Activated CD8-positive, alpha-beta T cell treated with anti-CD3 and anti-CD28 coated beads for 36 hours (primary cell): ENCODE data around the gene MTFR2. TPM values are rescaled to one million over a fixed set of nuclear protein-coding genes. Genes with fewer than 3 reads are reported as not detected.
A peak's percentile ranks its signal among the peaks of the same experiment; 100 is the strongest.
"Not testable (repeated sequence)": the region's sequence is repeated elsewhere in the genome, so short reads cannot be mapped to it uniquely, and the experiment has no call there.

Experiments
- ATAC-seq: fragments of 200-7000 bp; cut with Tn5 transposase; one replicate; pipeline ENCODE4 v1.10.0; 2021; ENCODE audit warnings: mild to moderate bottlenecking, moderate library complexity
- CTCF ChIA-PET: fragments of 350-600 bp; sonication (Branson Sonifier 250); formaldehyde crosslinking; loops from one replicate; lab custom pipeline; 2021; ENCODE audit warnings: antibody characterized with exemption; lab: Charles Lee
- POLR2A ChIA-PET: fragments of 350-600 bp; sonication (Branson Sonifier 250); formaldehyde crosslinking; loops from one replicate; lab custom pipeline; 2021; ENCODE audit warnings: antibody characterized with exemption; lab: Charles Lee
- DNase-seq: peaks from one replicate; pipeline ENCODE4 v3.0.0-alpha.2; 2020
- H3K27ac Mint-ChIP-seq: one replicate; pipeline ENCODE4 v1.8.0; 2021; ENCODE audit warnings: mild to moderate bottlenecking, mixed read lengths
- H3K27me3 Mint-ChIP-seq: one replicate; pipeline ENCODE4 v1.8.0; 2021; ENCODE audit warnings: mixed read lengths
- H3K36me3 Mint-ChIP-seq: one replicate; pipeline ENCODE4 v1.8.0; 2021; ENCODE audit warnings: low read depth, mixed read lengths
- H3K4me1 Mint-ChIP-seq: one replicate; pipeline ENCODE4 v1.8.0; 2021; ENCODE audit warnings: low read depth, mixed read lengths
- H3K4me3 Mint-ChIP-seq: one replicate; pipeline ENCODE4 v1.8.0; 2021; ENCODE audit warnings: mild to moderate bottlenecking, moderate library complexity, mixed read lengths
- H3K9me3 Mint-ChIP-seq: one replicate; pipeline ENCODE4 v1.8.0; 2021; ENCODE audit warnings: mixed read lengths
- intact Hi-C: fragments of 100-400 bp; cut with micrococcal nuclease; formaldehyde crosslinking; loops from one replicate; pipeline ENCODE4 v1.10.0; 2022
- total RNA-seq, 2 experiments: library from RNA; stranded (reverse); gene quantifications; one replicate each; pipeline ENCODE4 v1.2.3, GENCODE V29; 2021
- TF ChIP-seq, protein P1 (sequence below): fragments of 200-600 bp; IDR thresholded peaks from one replicate; pipeline ENCODE4 v1.8.0; 2022; ENCODE audit warnings: antibody characterized with exemption, mild to moderate bottlenecking

Gene MTFR2
- total RNA-seq, 2 experiments from 2014 or later: 20.9 to 23.9 TPM

DNA sequence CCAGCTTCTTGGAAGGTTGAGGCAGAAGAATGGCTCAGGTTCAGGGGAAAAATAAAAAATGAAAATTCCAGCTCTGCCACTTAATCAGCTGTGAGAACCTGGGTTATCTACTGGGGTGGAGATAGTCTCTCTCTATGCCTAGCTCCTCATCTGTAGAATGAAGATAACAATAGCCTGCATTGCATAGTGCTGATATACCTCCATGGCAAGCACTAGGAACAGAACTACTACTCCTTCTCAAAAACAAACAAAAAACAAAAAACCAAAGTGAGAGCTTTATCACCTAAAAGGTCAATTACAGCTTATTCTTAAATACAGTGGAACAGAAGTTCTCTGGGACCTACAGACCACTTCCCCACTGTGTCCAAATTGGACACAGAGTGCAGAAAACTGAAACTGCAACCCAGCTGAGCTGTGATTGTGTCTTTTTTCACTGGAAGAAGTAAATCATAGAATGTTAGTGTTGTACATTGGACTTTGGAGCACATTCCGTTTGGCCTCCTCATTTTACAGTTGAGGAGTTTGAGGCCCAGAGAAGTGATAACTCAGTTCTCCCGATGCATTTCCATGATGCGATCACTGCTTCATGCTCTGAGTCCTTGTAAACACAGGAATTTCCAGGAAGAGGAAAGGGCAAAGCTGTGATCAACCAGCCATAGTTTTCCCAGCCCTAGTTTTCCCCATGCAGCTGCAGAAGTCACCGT, 23.3 kb downstream of the MTFR2 start:
- no peak for DNase-seq
- CTCF ChIA-PET: interaction anchor here (0.6 to 2.6 kb wide), 75 partner anchors 8 to 781 kb away, joined by 3 to 27 read pairs (median 4); partner anchors contain the start of genes BCLAF1 and MTFR2
- Mint-ChIP-seq H3K36me3 (peaks cover 10% of the 10 kb centered on the region), H3K4me3 (no peak overlapping the region), H3K4me1 (peaks cover 9% of the 10 kb centered on the region), H3K27ac (no peak overlapping the region), H3K9me3 (peaks cover 8% of the 10 kb centered on the region), H3K27me3 (no peaks in the 10 kb centered on the region)
- intact Hi-C loops: loop anchor here (2.0 to 10.0 kb wide), 5 partner anchors 192 to 720 kb away; no protein-coding TSS in a partner anchor
- ATAC-seq: peak; percentile 14
- POLR2A ChIA-PET: interaction anchor here (0.9 kb wide), 1 partner anchor 707 kb away, joined by 3 read pairs; no protein-coding TSS in a partner anchor
- TF ChIP-seq, protein P1, sequence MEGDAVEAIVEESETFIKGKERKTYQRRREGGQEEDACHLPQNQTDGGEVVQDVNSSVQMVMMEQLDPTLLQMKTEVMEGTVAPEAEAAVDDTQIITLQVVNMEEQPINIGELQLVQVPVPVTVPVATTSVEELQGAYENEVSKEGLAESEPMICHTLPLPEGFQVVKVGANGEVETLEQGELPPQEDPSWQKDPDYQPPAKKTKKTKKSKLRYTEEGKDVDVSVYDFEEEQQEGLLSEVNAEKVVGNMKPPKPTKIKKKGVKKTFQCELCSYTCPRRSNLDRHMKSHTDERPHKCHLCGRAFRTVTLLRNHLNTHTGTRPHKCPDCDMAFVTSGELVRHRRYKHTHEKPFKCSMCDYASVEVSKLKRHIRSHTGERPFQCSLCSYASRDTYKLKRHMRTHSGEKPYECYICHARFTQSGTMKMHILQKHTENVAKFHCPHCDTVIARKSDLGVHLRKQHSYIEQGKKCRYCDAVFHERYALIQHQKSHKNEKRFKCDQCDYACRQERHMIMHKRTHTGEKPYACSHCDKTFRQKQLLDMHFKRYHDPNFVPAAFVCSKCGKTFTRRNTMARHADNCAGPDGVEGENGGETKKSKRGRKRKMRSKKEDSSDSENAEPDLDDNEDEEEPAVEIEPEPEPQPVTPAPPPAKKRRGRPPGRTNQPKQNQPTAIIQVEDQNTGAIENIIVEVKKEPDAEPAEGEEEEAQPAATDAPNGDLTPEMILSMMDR: no peak

DNA sequence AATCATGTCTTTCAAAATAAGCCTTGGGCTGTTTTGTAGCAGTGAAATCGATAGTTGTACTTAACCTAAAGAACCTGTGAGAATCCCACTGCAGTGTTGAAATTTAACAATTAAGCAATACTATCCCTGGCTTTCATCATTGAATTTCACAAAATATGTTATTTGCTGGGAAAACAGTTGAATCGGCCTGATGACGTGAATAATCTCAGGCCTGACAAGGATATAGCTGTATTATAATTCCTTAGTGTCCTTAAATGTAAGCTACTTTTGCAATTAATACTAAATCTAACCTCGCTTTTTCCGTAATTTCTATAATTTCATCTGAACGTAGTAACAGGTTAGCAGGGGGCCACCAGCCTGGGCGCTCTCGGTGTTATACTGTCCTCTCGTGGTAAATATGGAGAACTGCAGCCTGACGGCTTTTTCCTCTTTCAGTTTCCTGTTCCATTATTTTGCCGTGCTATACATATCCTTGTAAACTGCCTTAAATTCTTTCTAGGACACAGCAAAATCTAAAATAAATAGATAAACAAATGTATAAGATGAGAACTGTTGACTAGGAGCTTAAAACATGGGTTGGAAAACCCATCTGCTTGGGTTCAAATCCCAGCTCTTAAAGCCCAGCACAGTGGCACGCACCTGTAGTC, 24.0 kb downstream of the MTFR2 start:
- H3K9me3 Mint-ChIP-seq: peaks cover 8% of the 10 kb centered on the region
- peaks cover 9% of the 10 kb centered on the region for H3K4me1 Mint-ChIP-seq
- peak; percentile 93 for ATAC-seq
- peaks cover 10% of the 10 kb centered on the region for H3K36me3 Mint-ChIP-seq
- TF ChIP-seq, protein P1: peak; percentile 100
- H3K27ac Mint-ChIP-seq: no peak overlapping the region
- no peaks in the 10 kb centered on the region for H3K27me3 Mint-ChIP-seq
- CTCF ChIA-PET: interaction anchor here (0.6 to 2.6 kb wide), 81 partner anchors 9 to 781 kb away, joined by 3 to 27 read pairs (median 4); partner anchors contain the start of genes BCLAF1 and MTFR2
- DNase-seq: peak; percentile 74
- H3K4me3 Mint-ChIP-seq: no peak overlapping the region
- POLR2A ChIA-PET: interaction anchor here (0.9 kb wide), 1 partner anchor 706 kb away, joined by 3 read pairs; no protein-coding TSS in a partner anchor
- intact Hi-C loops: loop anchor here (2.0 to 10.0 kb wide), 5 partner anchors 191 to 719 kb away; no protein-coding TSS in a partner anchor

DNA sequence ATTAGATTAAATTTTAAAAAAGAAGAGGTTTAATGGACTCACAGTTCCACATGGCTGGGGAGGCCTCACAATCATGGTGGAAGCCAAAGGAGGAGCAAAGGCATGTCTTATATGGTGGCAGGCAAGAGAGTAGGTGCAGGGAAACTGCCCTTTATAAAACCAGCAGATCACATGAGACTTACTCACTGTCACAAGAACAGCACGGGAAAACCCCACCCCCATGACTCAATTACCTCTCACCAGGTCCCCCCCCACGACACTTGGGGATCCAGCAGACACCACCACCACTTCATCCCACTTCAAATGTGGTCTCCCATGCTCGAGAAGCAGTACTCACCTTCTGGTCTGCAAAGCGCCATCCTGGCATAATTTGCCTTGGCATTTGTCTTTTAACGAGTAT, 24.6 kb downstream of the MTFR2 start:
- ATAC-seq (peak; percentile 24), DNase-seq (peak; percentile 62)
- Mint-ChIP-seq H3K27me3 (no peaks in the 10 kb centered on the region), H3K4me1 (peaks cover 9% of the 10 kb centered on the region), H3K9me3 (peaks cover 8% of the 10 kb centered on the region), H3K36me3 (peaks cover 5% of the 10 kb centered on the region), H3K4me3 (no peak overlapping the region), H3K27ac (no peak overlapping the region)
- ChIA-PET CTCF (interaction anchor here (0.6 to 2.6 kb wide), 51 partner anchors 9 to 780 kb away, joined by 3 to 27 read pairs (median 5); partner anchors contain the start of gene BCLAF1), POLR2A (no interaction called here)
- TF ChIP-seq, protein P1: no peak
- intact Hi-C loops: loop anchor here (5.0 to 10.0 kb wide), 4 partner anchors 191 to 718 kb away; no protein-coding TSS in a partner anchor

DNA sequence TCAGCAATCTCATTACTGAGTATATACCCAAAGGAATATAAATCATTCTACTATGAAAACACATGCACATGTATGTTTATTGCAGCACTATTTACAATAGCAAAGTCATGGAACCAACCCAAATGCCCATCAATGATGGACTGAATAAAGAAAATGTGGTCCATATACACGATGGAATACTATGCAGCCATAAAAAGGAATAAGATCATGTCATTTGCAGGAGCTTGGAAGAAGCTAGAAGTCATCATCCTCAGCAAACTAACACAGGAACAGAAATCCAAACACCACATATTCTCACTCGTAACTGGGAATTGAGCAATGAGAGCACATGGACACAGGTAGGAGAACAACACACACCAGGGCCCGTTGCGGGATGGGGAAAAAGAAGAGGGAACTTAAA, 25.1 kb downstream of the MTFR2 start:
- H3K4me3 Mint-ChIP-seq, H3K4me1 Mint-ChIP-seq, H3K9me3 Mint-ChIP-seq, DNase-seq, POLR2A ChIA-PET, H3K36me3 Mint-ChIP-seq, H3K27ac Mint-ChIP-seq, H3K27me3 Mint-ChIP-seq, ATAC-seq: not testable (repeated sequence)
- CTCF ChIA-PET: interaction anchor here (1.0 kb wide), 1 partner anchor 719 kb away, joined by 3 read pairs; no protein-coding TSS in a partner anchor
- intact Hi-C loops: loop anchor here (5.0 to 10.0 kb wide), 4 partner anchors 190 to 718 kb away; no protein-coding TSS in a partner anchor
